HL-60 (cell line): ENCODE results near the gene SMDT1.

Experiments
- DNase-seq, 2 experiments: peaks; one replicate each; pipeline ENCODE4 v3.0.0-alpha.2; 2010 to 2020; ENCODE audit warnings: low read depth in 1 of 2, low spot score in 1 of 2
- H3K27ac ChIP-seq: fragments of 250-450 bp; sonication (Bioruptor Pico); replicated peaks from 2 replicates; pipeline ENCODE4 v1.5.1; 2020; ENCODE audit warnings: mild to moderate bottlenecking, moderate library complexity
- H3K27me3 ChIP-seq: fragments of 250-450 bp; sonication (Bioruptor Pico); 2 replicates; pipeline ENCODE4 v1.5.1; 2021; ENCODE audit warnings: mild to moderate bottlenecking, moderate library complexity; ENCODE audit not compliant: insufficient read depth, poor library complexity, severe bottlenecking
- H3K4me3 ChIP-seq: replicated peaks from 2 replicates; pipeline ENCODE4 v1.5.1; 2011; ENCODE audit warnings: mild to moderate bottlenecking, control low read depth, low read length; ENCODE audit not compliant: insufficient read depth
- CTCF ChIP-seq: IDR thresholded peaks from one replicate; pipeline ENCODE4 v1.5.1; 2011; ENCODE audit warnings: low read length, control low read depth, inconsistent platforms; ENCODE audit not compliant: insufficient read depth
- GABPA ChIP-seq: IDR thresholded peaks from 2 replicates; pipeline ENCODE4 v1.6.1; 2012; ENCODE audit warnings: low read depth
- POLR2AphosphoS5 ChIP-seq: IDR thresholded peaks from 2 replicates; pipeline ENCODE4 v1.6.1; 2012; ENCODE audit warnings: low read depth
- REST ChIP-seq: IDR thresholded peaks from 2 replicates; pipeline ENCODE4 v1.6.1; 2012; ENCODE audit warnings: low read depth; ENCODE audit not compliant: insufficient replicate concordance
- SPI1 ChIP-seq: IDR thresholded peaks from 2 replicates; pipeline ENCODE4 v1.6.1; 2012; ENCODE audit warnings: low read depth, mild to moderate bottlenecking, borderline replicate concordance
- long read RNA-seq: library from polyadenylated mRNA; unstranded; transcript quantifications from one replicate; pipeline ENCODE4 v2.0.0, GENCODE V29; 2020

SMDT1 gene
- long read RNA-seq, transcript SMDT1-201 (3 exons, 1,567 nt) = major isoform, 11 of 19 reads
- long read RNA-seq, partial matches to known transcripts = 0 of 19 reads
- long read RNA-seq, other reads (novel, unspliced or antisense) = 7 of 19 reads

- H3K27me3 ChIP-seq = no peaks in the 10 kb centered on the region
- peak within 1 kb of the TSS; percentile 70 for H3K4me3 ChIP-seq
- TF ChIP-seq POLR2AphosphoS5 = peak; percentile 81
- no peak for TF ChIP-seq CTCF
- no peak for TF ChIP-seq SPI1
- no peak for TF ChIP-seq GABPA
- TF ChIP-seq REST = peak; percentile 83
- H3K27ac ChIP-seq = peak within 1 kb of the TSS; percentile 92
- peak; percentile 97 to 98 for DNase-seq
Measured at GRCh38 chr22:42079319-42080251, at the start of gene SMDT1. Gene SMDT1 (plus strand): TSS chr22:42079700. CDS start chr22:42079769, 69 bp downstream.

- no peak for TF ChIP-seq GABPA
- no peak for TF ChIP-seq CTCF
- TF ChIP-seq SPI1 = no peak
- TF ChIP-seq POLR2AphosphoS5 = no peak
- no peak for TF ChIP-seq REST
- Histone ChIP-seq H3K27me3 (no peaks in the 10 kb centered on the region), H3K4me3 (no peak overlapping the region), H3K27ac (no peak overlapping the region)
- DNase-seq = no peak
Measured at GRCh38 chr22:42033263-42034181, 46.0 kb upstream of the SMDT1 start.

- H3K4me3 ChIP-seq = no peak overlapping the region
- H3K27me3 ChIP-seq = no peaks in the 10 kb centered on the region
- no peak for DNase-seq
- H3K27ac ChIP-seq = no peak overlapping the region
- TF ChIP-seq SPI1 (no peak), POLR2AphosphoS5 (no peak), REST (no peak), CTCF (no peak), GABPA (no peak)
Measured at GRCh38 chr22:42035256-42035655, 44.2 kb upstream of the SMDT1 start.
